ENCODE measurements around the gene LTBP1.

GRCh38 chr2:32918774-32919173 is 28.0 kb upstream of the LTBP1 start:
- TF ChIP-seq CTCF (conservative IDR thresholded peaks at IDR 0.05 in 1 of 2, IDR thresholded peaks at IDR 0.05 in 1 of 2; ENCODE audit: extremely low read depth in 1 of 2, insufficient read depth in 1 of 2, low read depth in 1 of 2, low read length in 2 of 2) (no peak), EZH2 (IDR thresholded peaks at IDR 0.05; ENCODE audit: borderline replicate concordance, low read length) (no peak)
